Activated CD4-positive, CD25-positive, alpha-beta regulatory T cell treated with anti-CD3 and anti-CD28 coated beads, Interleukin-2, amount 50 U/mL, for 16 hours (primary cell): ENCODE data around the gene KCNJ4.

Source experiments
- DNase-seq: peaks from one replicate; pipeline ENCODE4 v3.0.0-alpha.2; 2020; ENCODE audit warnings: low read depth, low spot score

Gene KCNJ4

GRCh38 chr22:38431266-38432010 is 23.6 kb downstream of the KCNJ4 start:
- no peak for DNase-seq

DNA sequence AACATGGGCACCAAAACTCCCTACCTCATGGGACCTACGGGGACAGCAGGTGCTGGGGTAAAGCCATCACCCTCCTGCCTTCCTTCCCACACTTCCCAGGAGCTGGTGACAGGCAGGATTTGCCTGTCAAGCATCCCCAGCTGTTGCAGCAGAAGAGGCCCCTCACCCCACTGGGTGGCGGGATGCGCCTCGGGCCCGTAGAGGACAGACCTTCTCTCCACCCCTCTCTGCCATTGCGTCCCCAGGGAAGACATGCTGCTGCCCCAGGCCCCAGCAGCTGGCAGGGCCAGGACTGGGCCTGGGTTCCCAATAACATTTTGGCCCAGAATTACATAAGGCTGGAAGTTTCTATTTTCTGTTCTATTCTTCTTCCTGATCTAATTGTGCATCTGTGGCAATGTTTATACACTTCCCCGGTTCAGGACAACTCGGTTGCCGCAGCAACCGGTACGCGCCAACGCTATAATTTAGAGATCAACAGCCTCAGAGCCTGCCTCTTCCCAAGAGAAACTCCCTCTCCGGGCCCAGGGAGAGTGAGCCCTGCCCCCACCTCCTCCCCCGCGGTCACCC is 25.4 kb downstream of the KCNJ4 start:
- no peak for DNase-seq

DNA sequence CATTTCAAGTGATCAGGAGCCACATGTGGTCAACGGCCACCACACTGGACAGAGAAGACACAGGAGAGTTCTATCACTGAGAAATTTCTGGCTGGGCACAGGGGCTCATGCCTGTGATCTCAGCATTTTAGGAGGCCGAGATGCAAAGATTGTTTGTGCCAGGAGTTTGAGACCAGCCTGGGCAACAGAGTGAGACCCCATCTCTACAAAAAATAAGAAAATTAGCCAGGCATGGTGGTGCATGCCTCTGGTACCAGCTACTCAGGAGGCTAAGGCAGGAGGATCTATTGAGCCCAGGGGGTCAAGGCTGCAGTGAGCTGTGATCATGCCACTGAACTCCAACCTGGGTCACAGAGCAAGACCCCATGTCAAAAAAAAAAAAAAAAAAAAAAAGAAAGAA is 26.3 kb downstream of the KCNJ4 start:
- DNase-seq: no peak

- DNase-seq: no peak
These were observed 27.1 kb downstream of the KCNJ4 start for GRCh38 chr22:38427940-38428339.

GRCh38 chr22:38427465-38427864 is 27.5 kb downstream of the KCNJ4 start:
- DNase-seq: no peak

GRCh38 chr22:38426628-38427027 is 28.4 kb downstream of the KCNJ4 start:
- no peak for DNase-seq

GRCh38 chr22:38424525-38425080 is 30.4 kb downstream of the KCNJ4 start:
- DNase-seq: no peak

- no peak for DNase-seq
These were observed 31.2 kb downstream of the KCNJ4 start for GRCh38 chr22:38423512-38424503.

DNA sequence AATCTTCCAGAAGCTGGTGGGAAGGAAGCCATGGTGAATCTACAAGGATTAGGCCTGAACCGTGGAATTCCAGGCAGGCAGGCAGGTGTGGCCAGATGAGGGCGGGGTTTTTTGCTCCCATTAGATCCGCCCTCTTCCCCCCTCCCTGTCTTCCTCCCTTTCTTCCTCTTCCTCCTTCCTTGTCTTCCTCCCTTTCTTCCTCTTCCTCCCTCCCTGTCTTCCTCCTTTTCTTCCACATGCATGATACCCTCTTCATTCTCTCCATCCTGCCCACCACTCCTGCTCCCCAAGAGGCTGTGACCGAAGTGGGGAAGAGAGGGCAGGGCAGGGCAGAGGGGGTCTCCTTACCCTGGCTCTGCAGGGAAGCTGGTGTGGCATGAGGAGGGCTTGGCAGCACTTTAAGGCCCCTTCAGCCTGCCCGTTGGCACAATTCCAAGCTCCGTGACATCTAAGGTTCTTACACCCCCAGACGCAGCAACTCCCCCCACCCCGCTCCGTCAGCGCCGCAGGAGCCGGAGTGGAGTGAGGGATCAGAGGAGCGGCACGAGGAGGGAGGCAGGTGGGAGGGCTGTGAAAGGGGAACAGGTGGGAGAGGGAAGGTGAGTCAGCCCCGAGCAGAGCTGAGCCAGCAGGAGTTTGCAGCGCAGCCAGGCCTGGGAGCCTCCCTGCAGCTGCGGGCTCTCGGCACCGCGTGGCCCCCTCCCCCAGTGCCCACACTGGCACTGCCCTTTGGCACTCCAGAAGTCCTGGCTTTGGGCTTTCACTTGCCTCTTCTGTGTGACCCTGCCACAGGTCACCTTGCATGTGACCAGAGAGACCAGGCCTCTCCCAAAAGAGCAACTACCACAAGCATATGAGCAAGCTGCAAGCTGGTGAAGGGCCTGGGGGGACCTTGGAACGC is 32.1 kb downstream of the KCNJ4 start:
- DNase-seq: no peak

DNA sequence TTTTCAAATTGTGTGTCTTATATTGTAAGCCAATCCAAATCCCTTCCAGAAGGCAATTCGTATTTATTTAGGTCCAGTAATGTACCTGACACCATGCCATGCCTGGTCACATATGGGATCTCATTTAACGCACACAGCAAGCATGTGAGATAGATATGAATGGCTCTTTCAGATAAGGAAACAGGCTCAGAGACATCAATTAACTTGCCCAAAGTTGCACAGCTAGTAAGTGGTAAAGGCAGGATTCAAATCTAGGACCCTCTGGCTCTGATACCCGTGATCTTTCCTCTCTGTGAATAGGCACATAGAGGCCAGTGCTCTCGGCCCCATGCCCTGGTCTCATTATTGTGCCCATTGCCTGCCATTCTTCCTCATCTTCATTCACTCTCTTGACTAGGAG is 34.3 kb downstream of the KCNJ4 start:
- no peak for DNase-seq

DNA sequence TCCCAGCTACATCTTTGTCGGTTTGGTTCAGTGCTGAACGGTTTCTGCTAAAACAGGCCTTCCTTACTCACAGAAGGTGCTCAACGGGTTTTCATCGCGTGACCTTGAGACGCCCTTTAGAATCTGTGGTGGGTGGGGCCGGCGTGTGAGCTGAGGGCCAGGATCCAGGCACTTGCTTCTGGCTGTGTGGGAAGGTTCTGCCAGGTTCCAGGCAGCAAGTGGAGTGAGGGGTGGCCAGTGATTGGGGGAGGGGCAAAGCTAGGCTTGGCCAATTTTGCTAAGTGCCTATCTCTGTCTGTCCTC is 35.2 kb downstream of the KCNJ4 start:
- no peak for DNase-seq

DNA sequence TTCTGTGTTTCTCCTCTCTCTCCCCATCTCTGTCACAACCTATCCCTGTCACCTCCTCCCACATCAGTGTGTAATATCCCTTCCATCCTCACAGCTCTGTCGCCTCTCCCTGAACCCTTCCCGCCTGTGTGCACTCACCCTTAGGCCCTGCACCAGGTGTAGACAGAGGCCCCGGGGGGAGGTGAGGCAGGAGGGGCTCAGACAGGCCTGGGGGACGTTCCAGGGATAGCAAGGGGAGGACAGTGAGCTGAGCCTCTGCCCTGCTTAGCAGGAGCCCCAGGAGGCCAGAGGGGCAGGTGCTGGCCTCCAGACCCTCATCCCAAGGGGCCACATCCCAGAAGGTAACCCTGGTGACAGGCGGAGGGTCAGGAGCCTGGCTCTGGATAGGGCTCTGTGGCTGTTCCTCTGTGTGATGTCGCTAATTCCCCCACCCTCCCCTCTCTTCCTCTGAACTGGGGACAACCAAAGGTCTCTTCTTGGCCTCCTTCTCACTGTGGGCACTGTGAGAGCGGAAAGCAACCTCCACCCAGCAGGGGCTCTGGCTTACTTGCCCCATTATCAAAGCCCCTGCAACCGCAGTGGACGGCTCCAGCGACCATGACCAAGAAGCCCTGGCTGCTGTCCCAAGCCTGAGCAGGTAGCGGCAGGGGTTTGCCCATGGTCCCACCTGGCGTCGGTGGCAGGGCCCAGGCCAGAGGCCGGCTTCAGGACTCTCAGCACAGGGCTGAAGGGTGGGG is 35.7 kb downstream of the KCNJ4 start:
- no peak for DNase-seq

DNA sequence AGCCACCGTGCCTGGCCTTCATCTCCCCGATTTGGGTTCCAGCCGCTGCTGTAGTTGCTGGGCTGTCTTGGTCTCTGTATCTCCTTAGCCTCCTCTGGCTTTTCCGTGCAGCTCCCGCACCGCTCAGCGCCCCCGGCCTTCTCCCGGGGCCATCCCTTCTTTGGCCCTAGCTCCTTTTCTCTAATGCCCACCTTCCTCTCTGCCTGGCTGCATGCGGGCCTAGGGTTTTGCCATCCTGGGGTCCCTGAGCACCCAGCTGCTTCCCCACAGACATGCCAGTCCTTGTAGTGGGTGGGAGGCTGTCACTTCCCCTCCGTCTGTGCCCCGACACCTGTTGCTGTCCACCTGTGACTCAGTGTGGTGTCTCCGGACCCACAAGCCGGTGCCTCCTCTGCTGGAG is 36.4 kb downstream of the KCNJ4 start:
- DNase-seq: no peak

DNA sequence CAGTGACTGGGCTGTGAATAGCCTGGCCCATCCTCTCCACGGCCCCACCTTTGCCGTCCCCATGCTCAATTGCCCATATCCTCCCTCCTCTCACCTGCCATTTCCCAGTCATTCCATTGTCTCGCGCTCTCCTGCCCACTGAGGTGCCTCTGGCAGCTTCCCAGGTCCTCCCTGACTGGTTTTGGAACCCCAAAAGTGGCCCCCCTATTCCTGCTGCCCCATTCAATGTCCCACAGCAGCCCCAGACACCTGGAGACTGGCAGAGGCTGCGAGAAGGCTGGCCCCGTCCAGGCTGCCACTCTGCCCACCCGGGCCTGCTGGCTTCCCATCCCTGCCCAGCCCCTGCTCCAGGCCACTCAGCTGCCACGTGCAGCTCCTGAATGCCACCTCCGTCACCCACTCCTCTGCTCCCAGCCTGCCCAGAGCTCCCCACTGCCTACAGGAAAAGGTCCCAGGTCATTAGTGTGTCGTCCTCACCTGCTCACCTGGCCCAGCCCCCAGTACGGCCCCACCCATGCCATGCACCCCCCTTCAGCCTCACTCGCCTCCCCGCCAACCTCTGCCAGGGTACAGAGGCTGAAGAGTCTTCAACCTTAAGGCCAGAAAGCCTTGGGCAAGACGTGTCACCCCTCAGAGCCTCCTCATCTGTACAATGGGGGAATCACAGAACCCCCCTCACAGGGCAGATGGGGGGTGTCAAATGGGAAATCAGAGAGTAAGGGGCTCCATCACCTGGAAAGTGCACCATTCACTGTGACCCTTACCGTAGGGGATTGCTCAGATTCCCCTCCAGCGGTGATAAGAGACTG is 37.5 kb downstream of the KCNJ4 start:
- no peak for DNase-seq

DNA sequence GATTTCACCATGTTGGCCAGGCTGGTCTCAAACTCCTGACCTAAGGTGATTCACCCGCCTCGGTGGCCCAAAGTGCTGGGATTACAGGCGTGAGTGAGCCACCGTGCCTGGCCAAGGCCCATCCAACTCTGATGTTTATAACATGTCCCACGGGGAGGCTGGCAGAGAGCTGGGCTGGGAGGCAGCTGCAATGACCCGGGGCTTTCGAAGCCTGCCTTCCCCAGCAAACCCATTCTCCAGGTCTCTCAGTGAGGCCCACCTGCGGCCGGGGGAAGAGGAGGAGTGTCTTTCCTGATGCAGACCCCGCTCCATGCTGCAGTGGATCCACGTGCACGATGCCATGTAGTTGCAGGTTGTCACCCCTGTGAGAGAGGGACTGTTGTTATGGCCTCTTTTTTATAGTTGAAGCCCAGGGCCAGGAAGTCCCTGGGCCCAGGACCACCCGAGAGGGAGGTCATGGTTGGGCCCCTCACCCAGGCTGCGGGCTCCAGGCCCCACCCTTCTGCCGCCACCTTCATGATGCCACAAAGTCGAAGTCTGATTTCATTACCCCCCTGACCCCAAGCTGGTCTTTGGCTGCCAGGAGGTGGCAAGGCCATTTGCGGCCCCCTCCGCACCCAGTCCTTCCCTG is 38.3 kb downstream of the KCNJ4 start:
- DNase-seq: no peak

DNA sequence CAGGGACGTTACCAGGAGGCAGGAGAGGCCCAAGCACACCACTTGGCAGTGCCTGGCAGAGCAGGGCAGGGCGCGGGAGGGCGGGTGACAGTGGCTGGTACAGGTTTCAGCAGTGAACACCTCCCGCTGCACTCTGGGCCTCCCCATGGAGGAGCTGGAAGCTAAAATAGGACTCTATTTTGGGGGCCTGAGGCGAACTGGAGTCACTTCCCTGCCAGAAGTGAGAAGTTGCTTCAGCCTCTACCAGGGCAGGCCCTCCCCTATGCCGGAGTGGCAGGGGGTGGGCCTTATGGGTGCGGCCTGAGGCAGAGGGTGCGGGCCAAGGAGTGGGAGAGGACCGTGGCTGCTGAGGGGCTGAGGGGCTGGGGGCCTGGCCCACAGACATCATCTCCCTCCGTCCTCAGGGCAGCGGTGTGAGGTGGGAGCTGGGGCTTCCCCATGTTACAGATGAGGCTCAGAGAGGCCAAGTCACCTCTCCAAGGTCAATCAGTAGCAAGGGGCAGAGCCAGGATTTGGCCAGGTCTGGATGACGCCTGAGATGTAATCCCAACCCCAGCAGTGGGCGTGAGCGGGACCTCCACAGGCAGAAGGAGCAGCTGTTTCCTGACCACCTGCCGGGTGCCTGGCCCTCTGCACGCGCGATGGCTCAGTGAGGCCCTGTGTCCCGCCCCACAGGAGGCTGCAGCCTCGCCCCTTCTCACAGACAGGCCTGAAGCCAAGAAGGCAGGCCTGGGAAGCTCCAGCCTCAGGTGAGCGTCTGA is 39.3 kb downstream of the KCNJ4 start:
- DNase-seq: no peak

DNA sequence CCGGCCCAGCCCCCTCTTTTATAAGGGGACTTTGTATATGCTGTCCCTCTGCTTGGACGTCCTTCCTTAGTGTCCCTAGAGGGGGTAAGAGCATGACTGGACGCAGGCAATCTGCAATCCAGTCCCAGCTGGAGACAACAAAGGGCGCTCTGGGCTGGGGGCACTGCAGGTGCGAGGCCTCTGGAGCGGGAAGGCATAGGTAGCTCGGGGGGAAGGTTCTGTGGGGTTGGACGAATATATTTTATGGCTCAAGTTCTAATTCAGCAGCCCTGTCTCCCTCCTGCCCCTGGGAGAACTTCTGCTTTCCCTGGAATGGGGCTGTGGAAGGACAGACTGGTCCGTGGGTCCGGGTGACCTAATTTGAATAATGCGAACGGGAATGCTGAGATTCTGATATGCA is 40.0 kb downstream of the KCNJ4 start:
- DNase-seq: no peak

- no peak for DNase-seq
These were observed 41.0 kb downstream of the KCNJ4 start for GRCh38 chr22:38414009-38414395.
